A549 (cell line): Measurements from ENCODE around the gene RNH1. TPM values are rescaled to one million over a fixed set of nuclear protein-coding genes. Genes with fewer than 3 reads are reported as not detected.

Experiments
- ATAC-seq, 2 experiments: fragments of 200-7000 bp in 1 of 2; fragments of >200 bp in 1 of 2; cut with Nextera tagmentation in 1 of 2; cut with Tn5 transposase in 1 of 2; 3 replicates each; pipeline versions ENCODE4 v1.8.0 to v1.9.1; 2018 to 2020; ENCODE audit warnings: mild to moderate bottlenecking in 1 of 2, moderate library complexity in 1 of 2
- CTCF ChIA-PET: fragments of 300-600 bp; sonication (Branson Sonifier 250); formaldehyde crosslinking; extraction: SDS; loops from one replicate; lab custom pipeline; 2021; ENCODE audit warnings: antibody characterized with exemption, inconsistent platforms; lab: Yijun Ruan, JAX
- POLR2A ChIA-PET: fragments of 350-600 bp; formaldehyde crosslinking; extraction: SDS; loops from one replicate; lab custom pipeline; 2021; ENCODE audit warnings: antibody characterized with exemption, inconsistent platforms; lab: Yijun Ruan, JAX
- DNase-seq, 2 experiments: peaks; one replicate each; pipeline versions ENCODE4 v3.0.0 to v3.0.0-alpha.2; 2011 to 2016; ENCODE audit warnings: low read depth in 1 of 2, low spot score in 1 of 2
- FAIRE-seq: peaks from 2 replicates; lab custom pipeline; 2011; peaks lifted over from hg19 to GRCh38; lab: Jason Lieb, UNC
- H3K27ac ChIP-seq, 2 experiments: fragments of >200 bp; sonication (Bioruptor Twin); formaldehyde crosslinking; 3 replicates each; pipeline ENCODE4 v1.5.1; 2016 to 2017
- H3K4me1 ChIP-seq: fragments of >200 bp; sonication (Bioruptor Twin); formaldehyde crosslinking; 3 replicates; pipeline ENCODE4 v1.6.1; 2016
- H3K4me2 ChIP-seq: fragments of >200 bp; sonication (Bioruptor Twin); formaldehyde crosslinking; 3 replicates; pipeline ENCODE4 v1.6.1; 2016
- H3K4me3 ChIP-seq: fragments of >200 bp; sonication (Bioruptor Twin); formaldehyde crosslinking; 3 replicates; pipeline ENCODE4 v1.5.1; 2016
- H3K9me3 ChIP-seq: fragments of >200 bp; sonication (Bioruptor Twin); formaldehyde crosslinking; 3 replicates; pipeline ENCODE4 v1.6.1; 2016
- BHLHE40 ChIP-seq: IDR thresholded peaks from 2 replicates; pipeline ENCODE4 v1.6.1; 2012; ENCODE audit warnings: low read depth, low read length, inconsistent platforms
- CBX8 ChIP-seq: fragments of 200-600 bp; sonication (generic); IDR thresholded peaks from 2 replicates; pipeline ENCODE4 v1.6.1; 2016
- CEBPB ChIP-seq, 2 experiments: fragments of >200 bp in 1 of 2; sonication (Bioruptor Twin) in 1 of 2; formaldehyde crosslinking in 1 of 2; IDR thresholded peaks; 2 replicates each; pipeline ENCODE4 v1.6.1; 2012 to 2016
- CHD4 ChIP-seq: fragments of 200-600 bp; sonication (generic); IDR thresholded peaks from 2 replicates; pipeline ENCODE4 v1.6.1; 2016; ENCODE audit warnings: antibody characterized with exemption, mild to moderate bottlenecking, borderline replicate concordance
- EP300 ChIP-seq, 2 experiments: fragments of >200 bp; sonication (Bioruptor Twin); formaldehyde crosslinking; IDR thresholded peaks; 2 replicates in 1 of 2; 3 replicates in 1 of 2; pipeline ENCODE4 v1.6.1; 2016 to 2017
- ESRRA ChIP-seq: fragments of 150-350 bp; IDR thresholded peaks from 2 replicates; pipeline ENCODE4 v1.6.1; 2014; ENCODE audit warnings: mild to moderate bottlenecking, low read length, borderline replicate concordance
- GATA3 ChIP-seq: IDR thresholded peaks from 2 replicates; pipeline ENCODE4 v1.6.1; 2012; ENCODE audit warnings: borderline replicate concordance
- HDAC2 ChIP-seq: fragments of 200-600 bp; sonication (generic); IDR thresholded peaks from 2 replicates; pipeline ENCODE4 v1.6.1; 2016
- HES2 ChIP-seq: fragments of >200 bp; sonication (Bioruptor Twin); formaldehyde crosslinking; IDR thresholded peaks from 2 replicates; pipeline ENCODE4 v1.6.1; 2016
- HEYL ChIP-seq: fragments of 250-450 bp; sonication (Bioruptor Pico); IDR thresholded peaks from 2 replicates; pipeline ENCODE4 v1.8.0; 2021; ENCODE audit warnings: mild to moderate bottlenecking, moderate library complexity
- HOXB5 ChIP-seq: fragments of 250-450 bp; sonication (Bioruptor Pico); IDR thresholded peaks from 2 replicates; pipeline ENCODE4 v1.5.0; 2020; ENCODE audit warnings: mild to moderate bottlenecking, moderate library complexity
- KDM1A ChIP-seq: fragments of 200-600 bp; sonication (generic); IDR thresholded peaks from 2 replicates; pipeline ENCODE4 v1.6.1; 2016; ENCODE audit warnings: low read depth, mild to moderate bottlenecking
- MYC ChIP-seq: IDR thresholded peaks from 2 replicates; pipeline ENCODE4 v1.6.1; 2012; ENCODE audit warnings: mild to moderate bottlenecking, inconsistent platforms, low read length, improper control_type of control experiment, borderline replicate concordance
- NFE2L2 ChIP-seq: fragments of 150-350 bp; conservative IDR thresholded peaks from 2 replicates; pipeline ENCODE4 v1.6.1; 2014; ENCODE audit warnings: low read length
- NR3C1 ChIP-seq: fragments of >200 bp; sonication (Bioruptor Twin); formaldehyde crosslinking; IDR thresholded peaks from 3 replicates; pipeline ENCODE4 v1.6.1; 2017
- PHF8 ChIP-seq: fragments of 200-600 bp; sonication (generic); IDR thresholded peaks from 2 replicates; pipeline ENCODE4 v1.6.1; 2016; ENCODE audit warnings: low read depth, mild to moderate bottlenecking, antibody characterized with exemption, moderate library complexity, borderline replicate concordance
- POLR2AphosphoS2 ChIP-seq: conservative IDR thresholded peaks from 2 replicates; pipeline ENCODE4 v1.6.1; 2012; ENCODE audit warnings: low read length, improper control_type of control experiment, inconsistent platforms
- TFCP2L1 ChIP-seq: fragments of 250-450 bp; sonication (Bioruptor Pico); IDR thresholded peaks from 2 replicates; pipeline ENCODE4 v1.5.0; 2021; ENCODE audit warnings: mild to moderate bottlenecking
- TP53 ChIP-seq: fragments of 250-450 bp; sonication (Bioruptor Pico); IDR thresholded peaks from 2 replicates; pipeline ENCODE4 v1.5.0; 2021; ENCODE audit warnings: mild to moderate bottlenecking, moderate library complexity
- ZC3H11A ChIP-seq: fragments of 450-650 bp; IDR thresholded peaks from 2 replicates; pipeline ENCODE4 v1.6.1; 2014; ENCODE audit warnings: antibody characterized with exemption, mild to moderate bottlenecking
- ZNF302 ChIP-seq: fragments of 250-450 bp; sonication (Bioruptor Pico); IDR thresholded peaks from 2 replicates; pipeline ENCODE4 v1.9.0; 2021; ENCODE audit warnings: inconsistent platforms, mild to moderate bottlenecking, moderate library complexity
- WGBS: methylation state at CpG from one replicate; pipeline ENCODE4 v1.1.6; 2017; ENCODE audit errors: missing lambda C conversion rate; 5-methylcytosine and 5-hydroxymethylcytosine counted together
- polyA plus RNA-seq, 4 experiments: library from polyadenylated mRNA; depleted of rRNA in 3 of 4; stranded (reverse); fragments of >200 nt; fragmentation: RNase III in 1 of 4; extraction: RNeasy Plus Mini Kit Qiagen cat#74134 plus additional on column Dnase treatment in 1 of 4; gene quantifications; 2 replicates in 3 of 4; 3 replicates in 1 of 4; pipeline ENCODE4 v1.2.3, GENCODE V29; 2011 to 2017
- TF ChIP-seq, protein P1 (sequence below): IDR thresholded peaks from 2 replicates; pipeline ENCODE4 v1.6.1; 2012
- TF ChIP-seq, protein P2 (sequence below): fragments of 150-350 bp; IDR thresholded peaks from 2 replicates; pipeline ENCODE4 v1.6.1; 2014; ENCODE audit warnings: low read depth, mild to moderate bottlenecking, low read length

RNH1 gene
- polyA plus RNA-seq, 2 of the 4 experiments (the other 2 are of a cell fraction): 85.8 to 135 TPM

GRCh38 chr11:533586-534395 is 26.7 kb upstream of the RNH1 start (continued):
- no peak for TF ChIP-seq PHF8
- no peak for TF ChIP-seq KDM1A
- no peak for TF ChIP-seq HEYL
- TF ChIP-seq GATA3: no peak

DNA sequence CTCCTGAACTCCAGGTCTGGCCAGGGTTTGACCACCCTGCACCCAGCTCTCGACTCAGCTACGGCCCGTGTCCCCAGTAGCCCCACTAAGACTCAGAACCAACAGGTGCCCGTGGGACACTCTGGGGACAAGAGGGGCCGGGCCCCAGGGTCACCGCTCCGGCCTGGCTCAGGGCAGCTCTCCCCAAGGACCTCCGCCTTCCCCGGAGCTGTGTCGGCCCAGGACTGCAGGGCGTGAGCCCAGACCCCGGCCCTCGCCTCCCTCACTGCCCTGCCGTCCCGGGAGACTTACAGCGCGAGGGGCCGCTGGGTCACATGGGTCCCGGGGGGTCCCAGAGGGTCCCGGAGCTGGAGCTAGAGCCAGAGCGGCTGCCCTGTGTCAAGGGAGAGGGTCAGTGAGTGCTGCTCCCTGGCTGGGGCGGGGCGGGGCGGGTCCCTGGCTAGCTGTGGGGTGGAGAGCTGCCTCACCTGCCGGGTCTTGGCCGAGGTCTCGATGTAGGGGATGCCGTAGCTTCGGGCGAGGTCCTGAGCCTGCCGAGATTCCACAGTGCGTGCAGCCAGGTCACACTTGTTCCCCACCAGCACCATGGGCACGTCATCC is 26.0 kb upstream of the RNH1 start:
- Histone ChIP-seq H3K9me3 (no peaks in the 10 kb centered on the region), H3K27ac (no peak overlapping the region), H3K4me3 (no peak overlapping the region), H3K4me2 (no peak overlapping the region)
- CTCF ChIA-PET: interaction anchor here (1.1 to 5.8 kb wide), 6 partner anchors 12 to 190 kb away, joined by 3 to 40 read pairs (median 5); no protein-coding TSS in a partner anchor
- POLR2A ChIA-PET: interaction anchor here (0.6 kb wide), 1 partner anchor 278 kb away, joined by 4 read pairs; no protein-coding TSS in a partner anchor
- TF ChIP-seq BHLHE40: no peak
- no peak for TF ChIP-seq KDM1A
- no peak for TF ChIP-seq EP300 (IDR thresholded peaks at IDR 0.05)
- no peak for TF ChIP-seq ZNF302 (CRISPR knock-in tag)
- no peak for TF ChIP-seq TP53 (CRISPR knock-in tag)
- no peak for TF ChIP-seq POLR2AphosphoS2
- no peak for TF ChIP-seq CEBPB (IDR thresholded peaks at IDR 0.05)
- TF ChIP-seq HDAC2: no peak
- TF ChIP-seq ZC3H11A: no peak
- TF ChIP-seq MYC: no peak
- no peak for TF ChIP-seq NFE2L2
- TF ChIP-seq, all 56 proteins: peak for 0
- FAIRE-seq (no peak), ATAC-seq (no peak), DNase-seq (no peak)
- H3K4me1 ChIP-seq: peaks cover 12% of the 10 kb centered on the region
- 96% methylated on average over 9 of the region's 33 CpGs for WGBS

GRCh38 chr11:532527-532985 is 25.5 kb upstream of the RNH1 start:
- no peak for ATAC-seq
- peaks cover 12% of the 10 kb centered on the region for H3K4me1 ChIP-seq
- no peak overlapping the region for H3K27ac ChIP-seq
- no peak for FAIRE-seq
- ChIA-PET POLR2A (interaction anchor here (0.6 kb wide), 1 partner anchor 278 kb away, joined by 4 read pairs; no protein-coding TSS in a partner anchor), CTCF (interaction anchor here (1.1 to 5.8 kb wide), 6 partner anchors 11 to 191 kb away, joined by 3 to 40 read pairs (median 5); no protein-coding TSS in a partner anchor)
- no peak overlapping the region for H3K4me3 ChIP-seq
- no peak for DNase-seq
- no peak for TF ChIP-seq HOXB5 (CRISPR knock-in tag)
- TF ChIP-seq, protein P1, sequence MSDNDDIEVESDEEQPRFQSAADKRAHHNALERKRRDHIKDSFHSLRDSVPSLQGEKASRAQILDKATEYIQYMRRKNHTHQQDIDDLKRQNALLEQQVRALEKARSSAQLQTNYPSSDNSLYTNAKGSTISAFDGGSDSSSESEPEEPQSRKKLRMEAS: no peak
- TF ChIP-seq KDM1A: no peak
- no peak for TF ChIP-seq HEYL
- TF ChIP-seq NR3C1: no peak
- TF ChIP-seq HES2: no peak
- no peak for TF ChIP-seq CEBPB (IDR thresholded peaks at IDR 0.05)
- TF ChIP-seq CBX8: no peak
- no peak for TF ChIP-seq TFCP2L1 (CRISPR knock-in tag)
- TF ChIP-seq, protein P2, sequence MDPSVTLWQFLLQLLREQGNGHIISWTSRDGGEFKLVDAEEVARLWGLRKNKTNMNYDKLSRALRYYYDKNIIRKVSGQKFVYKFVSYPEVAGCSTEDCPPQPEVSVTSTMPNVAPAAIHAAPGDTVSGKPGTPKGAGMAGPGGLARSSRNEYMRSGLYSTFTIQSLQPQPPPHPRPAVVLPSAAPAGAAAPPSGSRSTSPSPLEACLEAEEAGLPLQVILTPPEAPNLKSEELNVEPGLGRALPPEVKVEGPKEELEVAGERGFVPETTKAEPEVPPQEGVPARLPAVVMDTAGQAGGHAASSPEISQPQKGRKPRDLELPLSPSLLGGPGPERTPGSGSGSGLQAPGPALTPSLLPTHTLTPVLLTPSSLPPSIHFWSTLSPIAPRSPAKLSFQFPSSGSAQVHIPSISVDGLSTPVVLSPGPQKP: no peak
- TF ChIP-seq CHD4: no peak
- TF ChIP-seq ESRRA: no peak
- no peak for TF ChIP-seq ZNF302 (CRISPR knock-in tag)
- no peak overlapping the region for H3K4me2 ChIP-seq
- WGBS: 92% methylated on average over 10 of the region's 23 CpGs
- no peaks in the 10 kb centered on the region for H3K9me3 ChIP-seq
